ENCODE measurements around the gene CACNA2D1. TPM values are rescaled to one million over a fixed set of nuclear protein-coding genes. Genes with fewer than 3 reads are reported as not detected.

Gene CACNA2D1
- total RNA-seq, 1 experiment from 2014 or later: 0.77 TPM

DNA sequence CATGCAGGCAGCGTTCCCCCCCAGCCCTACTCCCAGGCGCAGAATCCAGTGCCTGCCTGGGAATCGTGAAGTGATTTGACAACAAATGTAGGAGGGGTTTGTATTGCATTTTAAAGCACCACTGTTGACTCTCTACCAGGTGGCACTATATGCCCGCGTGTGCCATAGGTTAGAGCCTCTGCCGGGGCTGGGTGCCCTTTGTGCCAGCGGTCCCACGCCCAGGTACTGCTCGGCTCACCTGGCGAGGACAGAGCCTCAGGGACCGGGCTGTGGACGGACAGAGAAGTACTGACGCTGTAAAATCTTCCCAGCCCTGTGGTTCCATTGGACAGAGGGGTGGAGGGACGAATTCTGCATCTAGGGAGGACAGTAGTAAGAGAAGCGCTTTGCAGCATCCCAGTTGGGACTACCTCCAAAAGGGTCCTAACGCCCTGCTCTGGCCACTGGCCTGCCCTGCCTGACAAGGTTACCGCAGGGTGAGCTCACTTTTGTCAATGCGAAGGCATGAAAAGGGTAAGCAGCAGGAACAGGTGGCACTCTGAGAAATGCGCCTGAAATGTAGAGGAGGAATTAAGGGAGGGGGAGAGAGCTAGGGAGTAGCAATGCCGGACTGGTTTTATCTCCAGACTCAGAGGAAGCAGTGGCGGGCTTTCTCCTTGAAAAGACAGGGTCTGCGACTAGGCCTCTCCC lies 788 bp upstream of the CACNA2D1 start:
- CTCF ChIA-PET: no interaction called here
- Histone ChIP-seq H2AFZ (ENCODE audit: low read length) (peak overlapping the region; percentile 90), H3K79me2 (ENCODE audit: low read length) (no peaks in the 10 kb centered on the region), H3K27ac (ENCODE audit: low read length) (no peak overlapping the region), H3K4me2 (ENCODE audit: low read length) (peak overlapping the region; percentile 87), H3K9me2 (replicated peaks; ENCODE audit: low read length) (no peaks in the 10 kb centered on the region), H3K4me1 (ENCODE audit: insufficient read depth, low read length) (peaks cover 7% of the 10 kb centered on the region; the same call in 1 of the 2 replicates), H3K36me3 (ENCODE audit: low read depth, low read length) (no peaks in the 10 kb centered on the region), H3K27me3 (ENCODE audit: low read length) (peaks cover 65% of the 10 kb centered on the region), H4K20me1 (ENCODE audit: low read length) (no peaks in the 10 kb centered on the region), H3F3A (ENCODE audit: low read length, unreplicated experiment) (no peaks in the 10 kb centered on the region), H3K4me3 (ENCODE audit: low read length) (peak overlapping the region; percentile 66), H3K9ac (ENCODE audit: low read length) (no peak overlapping the region), H3K9me3 (ENCODE audit: low read length) (no peaks in the 10 kb centered on the region)
- TF ChIP-seq EZH2 (IDR thresholded peaks at IDR 0.05; ENCODE audit: low read length, unreplicated experiment) (no peak), EZH2phosphoT487 (IDR thresholded peaks at IDR 0.05; ENCODE audit: borderline replicate concordance, low read length) (no peak)
- TF ChIP-seq, protein P1, sequence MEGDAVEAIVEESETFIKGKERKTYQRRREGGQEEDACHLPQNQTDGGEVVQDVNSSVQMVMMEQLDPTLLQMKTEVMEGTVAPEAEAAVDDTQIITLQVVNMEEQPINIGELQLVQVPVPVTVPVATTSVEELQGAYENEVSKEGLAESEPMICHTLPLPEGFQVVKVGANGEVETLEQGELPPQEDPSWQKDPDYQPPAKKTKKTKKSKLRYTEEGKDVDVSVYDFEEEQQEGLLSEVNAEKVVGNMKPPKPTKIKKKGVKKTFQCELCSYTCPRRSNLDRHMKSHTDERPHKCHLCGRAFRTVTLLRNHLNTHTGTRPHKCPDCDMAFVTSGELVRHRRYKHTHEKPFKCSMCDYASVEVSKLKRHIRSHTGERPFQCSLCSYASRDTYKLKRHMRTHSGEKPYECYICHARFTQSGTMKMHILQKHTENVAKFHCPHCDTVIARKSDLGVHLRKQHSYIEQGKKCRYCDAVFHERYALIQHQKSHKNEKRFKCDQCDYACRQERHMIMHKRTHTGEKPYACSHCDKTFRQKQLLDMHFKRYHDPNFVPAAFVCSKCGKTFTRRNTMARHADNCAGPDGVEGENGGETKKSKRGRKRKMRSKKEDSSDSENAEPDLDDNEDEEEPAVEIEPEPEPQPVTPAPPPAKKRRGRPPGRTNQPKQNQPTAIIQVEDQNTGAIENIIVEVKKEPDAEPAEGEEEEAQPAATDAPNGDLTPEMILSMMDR (conservative IDR thresholded peaks at IDR 0.05; ENCODE audit: low read depth, low read length): no peak; the same call in 1 of the 2 replicates
- intact Hi-C loops (cut with micrococcal nuclease): loop anchor here (10.0 kb wide), 2 partner anchors 270 to 400 kb away; no protein-coding TSS in a partner anchor
- no TSS peak for BruUV-seq (replicated peaks)
- POLR2A ChIA-PET (ENCODE audit: unreplicated experiment): no interaction called here
- peak; percentile 58 for ATAC-seq
- peak; percentile 6 for DNase-seq

DNA sequence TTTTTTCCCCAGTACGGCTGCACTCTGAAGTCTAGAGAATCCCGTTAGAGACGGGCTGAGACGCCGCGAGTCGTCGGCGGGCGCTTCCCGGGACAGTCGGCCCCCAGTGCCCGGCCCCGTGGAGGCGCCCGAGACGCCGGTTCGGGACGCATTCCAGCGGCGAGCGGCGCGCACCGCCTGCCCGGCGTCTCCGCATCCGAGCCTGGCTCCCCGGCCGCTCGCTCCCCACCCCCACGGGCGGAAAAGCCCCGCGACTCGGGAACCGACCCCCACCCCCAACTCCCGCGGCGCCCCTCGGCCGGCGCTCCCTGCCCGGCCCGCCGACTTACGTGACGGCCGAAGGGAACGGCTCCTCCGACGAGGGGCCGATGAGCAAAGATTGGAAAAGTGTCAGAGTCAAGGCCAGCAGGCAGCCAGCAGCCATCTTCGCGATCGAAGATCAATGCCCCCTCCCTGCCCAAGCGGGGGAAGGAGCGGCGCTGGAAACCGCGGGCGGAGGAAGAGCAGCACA lies 486 bp downstream of the CACNA2D1 start:
- peaks cover 74% of the 10 kb centered on the region for H3K27me3 ChIP-seq (ENCODE audit: low read length)
- no peaks in the 10 kb centered on the region for H3K9me3 ChIP-seq (ENCODE audit: low read length)
- ChIA-PET POLR2A (ENCODE audit: unreplicated experiment) (no interaction called here), CTCF (no interaction called here)
- H3K9ac ChIP-seq (ENCODE audit: low read length): no peak overlapping the region
- no peaks in the 10 kb centered on the region for H3K9me2 ChIP-seq (replicated peaks; ENCODE audit: low read length)
- DNase-seq: no peak
- ATAC-seq: peak; percentile 27
- no TSS peak for BruUV-seq (replicated peaks)
- intact Hi-C loops (cut with micrococcal nuclease): loop anchor here (10.0 kb wide), 2 partner anchors 268 to 398 kb away; no protein-coding TSS in a partner anchor
- no peaks in the 10 kb centered on the region for H3F3A ChIP-seq (ENCODE audit: low read length, unreplicated experiment)
- no peaks in the 10 kb centered on the region for H3K36me3 ChIP-seq (ENCODE audit: low read depth, low read length)
- H3K27ac ChIP-seq (ENCODE audit: low read length): no peak overlapping the region
- H3K4me2 ChIP-seq (ENCODE audit: low read length): peak overlapping the region; percentile 87
- TF ChIP-seq EZH2 (IDR thresholded peaks at IDR 0.05; ENCODE audit: low read length, unreplicated experiment) (peak; percentile 98), EZH2phosphoT487 (IDR thresholded peaks at IDR 0.05; ENCODE audit: borderline replicate concordance, low read length) (peak; percentile 74; the same call in 1 of the 2 replicates)
- TF ChIP-seq, protein P1 (conservative IDR thresholded peaks at IDR 0.05; ENCODE audit: low read depth, low read length): no peak
- H3K4me1 ChIP-seq (ENCODE audit: insufficient read depth, low read length): peaks cover 7% of the 10 kb centered on the region; the same call in 1 of the 2 replicates
- no peaks in the 10 kb centered on the region for H3K79me2 ChIP-seq (ENCODE audit: low read length)
- peak overlapping the region; percentile 90 for H2AFZ ChIP-seq (ENCODE audit: low read length)
- H4K20me1 ChIP-seq (ENCODE audit: low read length): no peaks in the 10 kb centered on the region
- peak overlapping the region; percentile 66 for H3K4me3 ChIP-seq (ENCODE audit: low read length)

All from PC-3 (cell line).